Activated naive CD8-positive, alpha-beta T cell (primary cell): ENCODE data around the gene QKI.

ENCODE experiments used
- H3K27ac Mint-ChIP-seq: one replicate; pipeline ENCODE4 v1.8.0; 2021; ENCODE audit warnings: mixed read lengths
- H3K27me3 Mint-ChIP-seq: one replicate; pipeline ENCODE4 v1.8.0; 2021; ENCODE audit warnings: mixed read lengths
- H3K36me3 Mint-ChIP-seq: one replicate; pipeline ENCODE4 v1.8.0; 2021; ENCODE audit warnings: mixed read lengths
- H3K4me1 Mint-ChIP-seq: one replicate; pipeline ENCODE4 v1.8.0; 2021; ENCODE audit warnings: low read depth, mixed read lengths
- H3K4me3 Mint-ChIP-seq: one replicate; pipeline ENCODE4 v1.8.0; 2021; ENCODE audit warnings: mild to moderate bottlenecking, mixed read lengths
- H3K9me3 Mint-ChIP-seq: one replicate; pipeline ENCODE4 v1.8.0; 2021; ENCODE audit warnings: low read depth, mixed read lengths

The QKI gene

GRCh38 chr6:163526346-163526745, 111.8 kb downstream of the QKI start:
- no peaks in the 10 kb centered on the region for H3K27me3 Mint-ChIP-seq

GRCh38 chr6:163527291-163527690, 112.8 kb downstream of the QKI start:
- Mint-ChIP-seq H3K4me3 (no peak overlapping the region), H3K36me3 (peaks cover 9% of the 10 kb centered on the region), H3K27ac (no peak overlapping the region), H3K27me3 (no peaks in the 10 kb centered on the region), H3K9me3 (no peaks in the 10 kb centered on the region), H3K4me1 (peaks cover 51% of the 10 kb centered on the region)

More at GRCh38 chr6:163526346-163526745, 111.8 kb downstream of the QKI start:
- Mint-ChIP-seq H3K9me3 (no peaks in the 10 kb centered on the region), H3K36me3 (peaks cover 9% of the 10 kb centered on the region), H3K4me3 (no peak overlapping the region), H3K4me1 (peaks cover 52% of the 10 kb centered on the region), H3K27ac (no peak overlapping the region)

- H3K27me3 Mint-ChIP-seq: no peaks in the 10 kb centered on the region
- H3K4me3 Mint-ChIP-seq: no peak overlapping the region
- H3K4me1 Mint-ChIP-seq: peaks cover 48% of the 10 kb centered on the region
- H3K36me3 Mint-ChIP-seq: peaks cover 7% of the 10 kb centered on the region
- H3K27ac Mint-ChIP-seq: no peak overlapping the region
- H3K9me3 Mint-ChIP-seq: no peaks in the 10 kb centered on the region
Measured at GRCh38 chr6:163529605-163530004, 115.1 kb downstream of the QKI start.

GRCh38 chr6:163530406-163530805, 115.9 kb downstream of the QKI start:
- peaks cover 48% of the 10 kb centered on the region for H3K4me1 Mint-ChIP-seq
- no peak overlapping the region for H3K27ac Mint-ChIP-seq
- peaks cover 7% of the 10 kb centered on the region for H3K36me3 Mint-ChIP-seq
- no peaks in the 10 kb centered on the region for H3K27me3 Mint-ChIP-seq
- H3K9me3 Mint-ChIP-seq: no peaks in the 10 kb centered on the region
- H3K4me3 Mint-ChIP-seq: no peak overlapping the region

- Mint-ChIP-seq H3K36me3 (peaks cover 4% of the 10 kb centered on the region), H3K27me3 (no peaks in the 10 kb centered on the region), H3K9me3 (no peaks in the 10 kb centered on the region), H3K4me1 (peaks cover 42% of the 10 kb centered on the region), H3K4me3 (no peak overlapping the region), H3K27ac (no peak overlapping the region)
Measured at GRCh38 chr6:163531122-163531521, 116.6 kb downstream of the QKI start.

- H3K36me3 Mint-ChIP-seq: peaks cover 10% of the 10 kb centered on the region
- no peaks in the 10 kb centered on the region for H3K9me3 Mint-ChIP-seq
- H3K4me3 Mint-ChIP-seq: no peak overlapping the region
- H3K27me3 Mint-ChIP-seq: no peaks in the 10 kb centered on the region
- H3K4me1 Mint-ChIP-seq: peaks cover 44% of the 10 kb centered on the region
- no peak overlapping the region for H3K27ac Mint-ChIP-seq
Measured at GRCh38 chr6:163532526-163533078, 118.1 kb downstream of the QKI start.

DNA sequence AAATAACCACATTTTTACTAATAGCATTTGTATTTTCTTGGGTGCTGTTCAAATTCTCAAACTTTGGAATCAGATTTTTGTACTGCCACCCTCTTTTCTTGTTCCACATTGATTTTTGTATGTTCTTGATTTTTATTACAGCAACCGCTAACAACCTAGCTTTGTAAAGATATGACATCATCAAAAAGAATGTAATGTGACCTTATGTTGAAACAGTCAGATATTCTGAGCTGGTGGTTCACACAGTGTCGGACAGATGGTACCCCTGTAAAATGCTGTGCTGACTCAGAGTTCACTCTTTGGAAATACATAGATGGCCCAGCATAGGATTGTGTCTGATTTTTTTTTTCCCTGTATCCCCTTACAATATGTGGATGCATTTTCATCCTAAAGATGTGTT, 118.9 kb downstream of the QKI start:
- no peaks in the 10 kb centered on the region for H3K9me3 Mint-ChIP-seq
- no peak overlapping the region for H3K4me3 Mint-ChIP-seq
- peaks cover 40% of the 10 kb centered on the region for H3K4me1 Mint-ChIP-seq
- peaks cover 13% of the 10 kb centered on the region for H3K36me3 Mint-ChIP-seq
- H3K27ac Mint-ChIP-seq: no peak overlapping the region
- H3K27me3 Mint-ChIP-seq: no peaks in the 10 kb centered on the region

GRCh38 chr6:163536770-163537169, 122.3 kb downstream of the QKI start:
- H3K27me3 Mint-ChIP-seq: no peaks in the 10 kb centered on the region
- H3K36me3 Mint-ChIP-seq: peaks cover 19% of the 10 kb centered on the region
- no peak overlapping the region for H3K4me3 Mint-ChIP-seq
- no peak overlapping the region for H3K27ac Mint-ChIP-seq
- no peaks in the 10 kb centered on the region for H3K9me3 Mint-ChIP-seq
- peaks cover 20% of the 10 kb centered on the region for H3K4me1 Mint-ChIP-seq

DNA sequence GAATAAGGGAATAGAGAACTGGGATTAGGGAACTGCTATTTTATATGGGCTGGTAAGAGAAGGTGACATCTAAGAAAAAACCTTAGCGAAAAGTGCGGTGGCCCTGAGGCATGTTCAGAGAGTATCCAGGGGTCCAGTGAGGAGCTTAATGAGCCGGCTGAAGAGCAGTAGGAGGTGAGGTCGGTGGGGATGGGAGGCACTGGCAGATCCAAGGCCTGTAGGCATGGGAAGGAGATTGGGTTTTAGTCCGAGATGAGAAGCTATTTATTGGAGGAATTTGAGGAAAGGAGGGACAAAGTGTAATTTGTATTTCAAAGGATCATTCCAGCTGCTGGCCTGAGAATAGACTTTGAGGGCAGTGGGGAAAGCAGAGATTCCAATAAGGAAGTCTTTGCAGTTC, 123.8 kb downstream of the QKI start:
- Mint-ChIP-seq H3K27ac (no peak overlapping the region), H3K36me3 (peaks cover 19% of the 10 kb centered on the region), H3K4me1 (peaks cover 18% of the 10 kb centered on the region), H3K9me3 (no peaks in the 10 kb centered on the region), H3K27me3 (no peaks in the 10 kb centered on the region), H3K4me3 (no peak overlapping the region)

DNA sequence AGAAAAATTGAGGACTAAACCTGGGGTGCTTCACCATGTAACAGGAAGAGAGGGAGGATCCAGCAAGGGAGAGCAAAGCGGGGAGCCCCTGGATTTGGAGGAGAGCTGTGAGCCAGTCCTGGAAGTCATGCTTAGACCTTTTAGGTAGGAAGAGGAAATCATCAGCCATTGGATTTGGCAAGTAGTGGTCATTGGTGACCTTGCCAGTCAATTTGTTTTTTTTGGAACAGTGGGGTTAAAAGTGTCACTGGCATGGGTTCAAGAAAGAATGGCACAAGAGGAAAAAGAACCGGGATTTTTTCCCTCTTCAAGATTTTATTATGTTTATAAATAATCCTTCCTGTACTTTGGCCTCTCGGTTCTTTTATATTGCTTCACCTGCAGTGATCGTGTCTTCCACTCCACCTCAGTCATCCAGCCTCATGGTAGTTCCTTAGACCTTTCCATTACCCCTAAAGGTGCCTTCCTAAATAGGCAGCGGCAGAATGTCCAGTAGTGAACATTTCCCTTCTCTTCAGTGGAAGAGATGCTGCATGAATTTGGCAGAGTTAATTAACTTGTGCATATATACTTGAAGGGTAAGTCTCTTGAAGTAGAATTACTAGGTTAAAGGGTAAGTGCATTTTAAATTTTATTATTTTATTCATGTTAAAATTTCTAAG, 124.7 kb downstream of the QKI start:
- H3K36me3 Mint-ChIP-seq: peaks cover 19% of the 10 kb centered on the region
- H3K4me1 Mint-ChIP-seq: peaks cover 18% of the 10 kb centered on the region
- H3K4me3 Mint-ChIP-seq: no peak overlapping the region
- no peak overlapping the region for H3K27ac Mint-ChIP-seq
- no peaks in the 10 kb centered on the region for H3K27me3 Mint-ChIP-seq
- no peaks in the 10 kb centered on the region for H3K9me3 Mint-ChIP-seq

- no peak overlapping the region for H3K27ac Mint-ChIP-seq
- H3K9me3 Mint-ChIP-seq: no peaks in the 10 kb centered on the region
- H3K36me3 Mint-ChIP-seq: peaks cover 7% of the 10 kb centered on the region
- no peaks in the 10 kb centered on the region for H3K27me3 Mint-ChIP-seq
- H3K4me3 Mint-ChIP-seq: no peak overlapping the region
- H3K4me1 Mint-ChIP-seq: peaks cover 6% of the 10 kb centered on the region
Measured at GRCh38 chr6:163543321-163543720, 128.8 kb downstream of the QKI start.

DNA sequence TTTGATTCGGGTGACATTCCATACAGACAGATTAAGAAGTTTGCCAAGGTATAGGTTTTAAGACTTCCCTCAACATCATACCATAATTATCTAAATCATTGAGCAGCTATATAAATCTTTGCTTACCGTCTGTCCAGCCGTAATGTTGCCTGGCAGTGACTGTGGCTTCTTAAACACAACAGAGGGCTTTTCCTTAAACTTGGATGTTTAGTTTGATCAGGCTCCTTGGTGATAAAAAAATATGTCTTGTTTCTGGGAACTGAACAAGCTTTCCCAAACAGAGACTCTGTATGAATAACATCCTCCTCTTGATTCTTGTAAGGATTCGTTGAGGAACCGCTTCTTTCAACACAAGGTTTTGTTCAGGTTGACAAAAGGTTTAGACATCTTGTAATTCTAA, 130.9 kb downstream of the QKI start:
- H3K36me3 Mint-ChIP-seq: no peaks in the 10 kb centered on the region
- H3K4me1 Mint-ChIP-seq: no peaks in the 10 kb centered on the region
- H3K4me3 Mint-ChIP-seq: no peak overlapping the region
- no peaks in the 10 kb centered on the region for H3K9me3 Mint-ChIP-seq
- no peaks in the 10 kb centered on the region for H3K27me3 Mint-ChIP-seq
- no peak overlapping the region for H3K27ac Mint-ChIP-seq

DNA sequence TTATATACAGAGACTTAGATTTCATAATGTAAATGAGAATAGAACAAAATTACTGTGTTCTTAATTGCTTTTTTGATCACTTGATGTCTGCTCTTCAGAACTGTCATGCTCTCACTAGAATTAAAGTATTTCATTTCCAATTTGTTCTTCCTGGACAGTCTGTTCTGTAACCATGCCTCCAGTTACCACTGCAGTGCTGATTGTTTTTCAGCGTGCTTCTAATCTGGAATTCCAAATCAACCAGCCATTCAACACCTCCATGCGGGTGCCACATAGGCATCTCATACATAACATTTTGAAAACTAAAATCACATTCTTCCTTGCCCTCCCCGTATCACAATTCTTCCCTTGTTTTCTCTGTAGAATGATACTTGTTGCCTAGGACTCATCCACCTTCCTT, 132.8 kb downstream of the QKI start:
- H3K4me3 Mint-ChIP-seq: no peak overlapping the region
- no peaks in the 10 kb centered on the region for H3K36me3 Mint-ChIP-seq
- no peak overlapping the region for H3K27ac Mint-ChIP-seq
- no peaks in the 10 kb centered on the region for H3K27me3 Mint-ChIP-seq
- no peaks in the 10 kb centered on the region for H3K9me3 Mint-ChIP-seq
- peaks cover 2% of the 10 kb centered on the region for H3K4me1 Mint-ChIP-seq

- no peak overlapping the region for H3K4me3 Mint-ChIP-seq
- H3K4me1 Mint-ChIP-seq: peaks cover 2% of the 10 kb centered on the region
- H3K27ac Mint-ChIP-seq: peak overlapping the region; percentile 10
Measured at GRCh38 chr6:163548624-163549023, 134.1 kb downstream of the QKI start.

GRCh38 chr6:163554032-163554431, 139.5 kb downstream of the QKI start:
- Mint-ChIP-seq H3K36me3 (peaks cover 4% of the 10 kb centered on the region), H3K27me3 (no peaks in the 10 kb centered on the region), H3K9me3 (no peaks in the 10 kb centered on the region), H3K4me1 (peaks cover 4% of the 10 kb centered on the region), H3K27ac (no peak overlapping the region), H3K4me3 (no peak overlapping the region)

More at GRCh38 chr6:163548624-163549023, 134.1 kb downstream of the QKI start:
- Mint-ChIP-seq H3K36me3 (no peaks in the 10 kb centered on the region), H3K27me3 (no peaks in the 10 kb centered on the region), H3K9me3 (no peaks in the 10 kb centered on the region)

DNA sequence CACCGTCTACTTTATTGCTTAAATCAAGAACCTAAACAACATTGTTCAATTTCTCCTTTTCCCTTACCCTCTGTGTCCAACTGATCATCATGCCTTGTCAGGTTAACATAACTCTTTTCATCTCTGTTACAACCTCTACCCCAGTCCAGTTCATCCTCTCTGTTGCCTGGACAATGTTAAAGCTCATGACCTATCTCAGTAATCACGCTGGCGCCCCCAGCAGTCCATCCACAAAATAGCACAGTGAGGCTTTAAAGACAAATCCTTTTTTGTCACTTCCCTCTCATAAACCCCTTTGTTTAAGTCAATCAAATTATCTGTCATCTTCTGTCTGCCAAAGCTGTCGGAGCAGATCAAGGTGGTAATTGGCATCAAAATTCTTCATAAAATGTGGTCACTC, 140.1 kb downstream of the QKI start:
- no peak overlapping the region for H3K27ac Mint-ChIP-seq
- peaks cover 4% of the 10 kb centered on the region for H3K36me3 Mint-ChIP-seq
- H3K4me1 Mint-ChIP-seq: peaks cover 4% of the 10 kb centered on the region
- H3K27me3 Mint-ChIP-seq: no peaks in the 10 kb centered on the region
- H3K9me3 Mint-ChIP-seq: no peaks in the 10 kb centered on the region
- no peak overlapping the region for H3K4me3 Mint-ChIP-seq
